Sigmoid colon (tissue), 7 donors: ENCODE measurements around the gene EPHB1. TPM values are rescaled to one million over a fixed set of nuclear protein-coding genes. Genes with fewer than 3 reads are reported as not detected.
"Not testable (repeated sequence)": the region's sequence is repeated elsewhere in the genome, so short reads cannot be mapped to it uniquely, and the experiment has no call there.

Source experiments
- DNase-seq: peaks from one replicate; pipeline ENCODE4 v3.0.0-alpha.2; 2019
- H3K27ac ChIP-seq, 4 donors: fragments of 200-600 bp; sonication (generic); one replicate each; pipeline ENCODE4 v1.5.1; 2016 to 2019; ENCODE audit warnings: mild to moderate bottlenecking in 1 of 4
- H3K27me3 ChIP-seq, 3 donors: fragments of 200-600 bp; sonication (generic); one replicate each; pipeline ENCODE4 v1.5.1; 2019; ENCODE audit warnings: mild to moderate bottlenecking in 1 of 3
- H3K36me3 ChIP-seq, 4 donors: fragments of 200-600 bp; sonication (generic); one replicate each; pipeline ENCODE4 v1.5.1; 2016 to 2019
- H3K4me1 ChIP-seq, 4 donors: fragments of 200-600 bp; sonication (generic); one replicate each; pipeline ENCODE4 v1.5.1; 2017 to 2019
- H3K4me3 ChIP-seq, 4 donors: fragments of 200-600 bp; sonication (generic); one replicate each; pipeline ENCODE4 v1.5.1; 2017 to 2019; ENCODE audit warnings: mild to moderate bottlenecking in 2 of 4, moderate library complexity in 1 of 4
- H3K9me3 ChIP-seq, 4 donors: fragments of 200-600 bp in 3 of 4; sonication (generic) in 3 of 4; one replicate each; pipeline versions ENCODE4 v1.5.1 to v1.6.1; 2013 to 2019
- EP300 ChIP-seq, 4 donors: sonication (generic); formaldehyde crosslinking; IDR thresholded peaks; one replicate each; pipeline ENCODE4 v1.6.1; 2017; ENCODE audit warnings: antibody characterized with exemption in 4 of 4
- POLR2A ChIP-seq, 2 donors: fragments of 450-650 bp; IDR thresholded peaks; one replicate each; pipeline ENCODE4 v1.6.1; 2016; ENCODE audit warnings: antibody characterized with exemption in 2 of 2, mild to moderate bottlenecking in 2 of 2, moderate library complexity in 2 of 2
- POLR2AphosphoS5 ChIP-seq, 4 donors: sonication (generic); formaldehyde crosslinking; IDR thresholded peaks; one replicate each; pipeline ENCODE4 v1.6.1; 2017; ENCODE audit warnings: antibody characterized with exemption in 4 of 4
- WGBS, 2 donors: extraction: QIAGEN DNeasy Blood & Tissue Kit; methylation state at CpG; one replicate each; pipeline ENCODE4 v1.1.7; 2013; 5-methylcytosine and 5-hydroxymethylcytosine counted together
- intact Hi-C: fragments of 100-400 bp; cut with DNase I; formaldehyde crosslinking; loops from one replicate; pipeline ENCODE4 v1.15.1; 2023
- polyA plus RNA-seq, 3 donors: library from polyadenylated mRNA; stranded (reverse); fragments of 200-250 nt; gene quantifications; one replicate each; pipeline ENCODE4 v1.2.3, GENCODE V29; 2013
- total RNA-seq, 4 donors: library from RNA; depleted of rRNA; stranded (reverse); fragments of >200 nt; gene quantifications; one replicate each; pipeline ENCODE4 v1.1.0, GENCODE V29; 2016
- TF ChIP-seq, protein P1 (sequence below), 4 experiments: fragments of 450-650 bp in 3 of 4; fragments of 200-600 bp in 1 of 4; IDR thresholded peaks; one replicate each; pipeline ENCODE4 v1.5.1; 2016 to 2019; ENCODE audit warnings: antibody characterized with exemption in 4 of 4, mild to moderate bottlenecking in 3 of 4, moderate library complexity in 2 of 4
- donor health status: healthy with polysubstance abuse.
- donor health status: Bipolar disorder and iron deficiency.
- donor health status: healthy.

Gene EPHB1
- total and polyA plus RNA-seq, 7 donors = 0.29 to 17.3 (median 3.6) TPM; not detected in 2

DNA sequence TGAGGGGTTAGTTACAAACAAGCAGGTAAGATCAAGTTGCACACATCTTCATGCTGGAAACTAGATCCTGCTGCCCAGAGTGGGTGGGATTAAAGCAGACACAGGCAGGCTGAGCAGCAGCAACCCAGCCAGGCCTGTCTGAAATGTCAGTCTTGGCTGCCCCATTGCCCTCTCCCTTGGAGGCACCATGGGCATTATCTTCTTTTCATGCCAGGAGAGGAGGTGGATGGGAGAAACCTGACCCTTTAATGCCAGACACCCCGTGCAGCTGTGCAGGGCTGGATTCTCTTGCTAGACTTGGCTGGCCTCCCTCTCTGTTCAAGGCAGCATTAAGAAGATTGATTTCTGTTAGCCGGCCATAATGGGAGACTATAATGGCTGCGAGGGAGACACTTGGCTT lies 23.0 kb upstream of the EPHB1 start:
- WGBS, 2 donors = 87% methylated on average over 3 of the region's 3 CpGs
- TF ChIP-seq EP300 (IDR thresholded peaks at IDR 0.05) (no peak), POLR2AphosphoS5 (IDR thresholded peaks at IDR 0.05) (no peak), POLR2A (IDR thresholded peaks at IDR 0.05) (no peak)
- TF ChIP-seq, protein P1, sequence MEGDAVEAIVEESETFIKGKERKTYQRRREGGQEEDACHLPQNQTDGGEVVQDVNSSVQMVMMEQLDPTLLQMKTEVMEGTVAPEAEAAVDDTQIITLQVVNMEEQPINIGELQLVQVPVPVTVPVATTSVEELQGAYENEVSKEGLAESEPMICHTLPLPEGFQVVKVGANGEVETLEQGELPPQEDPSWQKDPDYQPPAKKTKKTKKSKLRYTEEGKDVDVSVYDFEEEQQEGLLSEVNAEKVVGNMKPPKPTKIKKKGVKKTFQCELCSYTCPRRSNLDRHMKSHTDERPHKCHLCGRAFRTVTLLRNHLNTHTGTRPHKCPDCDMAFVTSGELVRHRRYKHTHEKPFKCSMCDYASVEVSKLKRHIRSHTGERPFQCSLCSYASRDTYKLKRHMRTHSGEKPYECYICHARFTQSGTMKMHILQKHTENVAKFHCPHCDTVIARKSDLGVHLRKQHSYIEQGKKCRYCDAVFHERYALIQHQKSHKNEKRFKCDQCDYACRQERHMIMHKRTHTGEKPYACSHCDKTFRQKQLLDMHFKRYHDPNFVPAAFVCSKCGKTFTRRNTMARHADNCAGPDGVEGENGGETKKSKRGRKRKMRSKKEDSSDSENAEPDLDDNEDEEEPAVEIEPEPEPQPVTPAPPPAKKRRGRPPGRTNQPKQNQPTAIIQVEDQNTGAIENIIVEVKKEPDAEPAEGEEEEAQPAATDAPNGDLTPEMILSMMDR (IDR thresholded peaks at IDR 0.05) = no peak
- H3K4me3 ChIP-seq = no peak overlapping the region
- no peaks in the 10 kb centered on the region for H3K9me3 ChIP-seq
- H3K4me1 ChIP-seq = no peaks in the 10 kb centered on the region
- intact Hi-C loops = no loop called here
- no peaks in the 10 kb centered on the region for H3K27me3 ChIP-seq
- H3K36me3 ChIP-seq = no peaks in the 10 kb centered on the region
- H3K27ac ChIP-seq = no peak overlapping the region
- DNase-seq = no peak

DNA sequence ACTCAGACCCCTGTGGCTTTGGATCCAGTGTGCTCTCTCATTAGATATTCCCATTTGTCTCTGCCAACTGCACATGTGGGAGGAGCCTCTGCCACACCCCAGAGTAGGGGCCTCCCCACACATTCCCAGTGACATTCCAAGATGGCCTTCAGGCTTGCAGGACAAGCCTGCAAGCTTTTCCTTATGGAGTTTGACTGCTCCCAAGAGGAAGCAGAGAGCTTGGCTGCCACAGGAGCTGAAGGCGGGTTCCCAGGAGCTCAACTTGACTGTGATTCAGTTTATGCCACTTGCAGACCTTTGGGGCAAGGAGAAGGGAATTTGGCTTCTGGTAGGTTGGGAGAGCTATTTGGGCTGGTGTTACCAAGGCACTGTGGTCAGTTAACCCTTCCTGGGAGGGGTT lies 22.5 kb upstream of the EPHB1 start:
- WGBS, 2 donors = 87 to 93% methylated on average over 1 of the region's 1 CpG
- Histone ChIP-seq H3K27me3 (no peaks in the 10 kb centered on the region), H3K4me1 (no peaks in the 10 kb centered on the region), H3K36me3 (no peaks in the 10 kb centered on the region), H3K4me3 (no peak overlapping the region), H3K9me3 (no peaks in the 10 kb centered on the region), H3K27ac (no peak overlapping the region)
- intact Hi-C loops = no loop called here
- DNase-seq = no peak
- no peak for TF ChIP-seq EP300 (IDR thresholded peaks at IDR 0.05)
- no peak for TF ChIP-seq POLR2A (IDR thresholded peaks at IDR 0.05)
- TF ChIP-seq, protein P1 (IDR thresholded peaks at IDR 0.05) = no peak
- TF ChIP-seq POLR2AphosphoS5 (IDR thresholded peaks at IDR 0.05) = no peak

DNA sequence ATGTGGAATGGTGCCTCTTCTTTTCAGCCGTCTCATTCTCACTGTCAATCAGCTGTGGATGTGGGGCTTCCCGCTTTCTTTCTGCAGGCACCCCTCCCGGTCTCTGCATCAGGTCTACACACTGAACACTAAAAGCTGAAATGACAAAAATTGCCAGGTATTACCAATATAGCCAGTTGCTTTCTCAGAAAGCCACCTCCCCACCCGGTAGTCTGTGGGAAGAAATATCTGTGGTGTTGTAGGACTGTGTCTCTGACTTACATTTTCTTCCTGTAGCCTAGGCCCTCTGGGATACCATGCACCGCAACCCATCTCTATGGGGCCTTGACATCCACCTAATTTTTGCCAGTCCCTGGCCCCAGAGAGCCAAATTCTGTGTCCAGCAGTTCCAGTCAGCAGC lies 19.2 kb upstream of the EPHB1 start:
- no peaks in the 10 kb centered on the region for H3K4me1 ChIP-seq
- H3K27ac ChIP-seq = no peak overlapping the region
- intact Hi-C loops = no loop called here
- 90 to 92% methylated on average over 5 of the region's 5 CpGs for WGBS, 2 donors
- H3K36me3 ChIP-seq = no peaks in the 10 kb centered on the region
- no peaks in the 10 kb centered on the region for H3K27me3 ChIP-seq
- H3K9me3 ChIP-seq = no peaks in the 10 kb centered on the region
- TF ChIP-seq POLR2A (IDR thresholded peaks at IDR 0.05) (no peak), EP300 (IDR thresholded peaks at IDR 0.05) (no peak), POLR2AphosphoS5 (IDR thresholded peaks at IDR 0.05) (no peak)
- TF ChIP-seq, protein P1 (IDR thresholded peaks at IDR 0.05) = no peak
- DNase-seq = no peak
- H3K4me3 ChIP-seq = no peak overlapping the region

DNA sequence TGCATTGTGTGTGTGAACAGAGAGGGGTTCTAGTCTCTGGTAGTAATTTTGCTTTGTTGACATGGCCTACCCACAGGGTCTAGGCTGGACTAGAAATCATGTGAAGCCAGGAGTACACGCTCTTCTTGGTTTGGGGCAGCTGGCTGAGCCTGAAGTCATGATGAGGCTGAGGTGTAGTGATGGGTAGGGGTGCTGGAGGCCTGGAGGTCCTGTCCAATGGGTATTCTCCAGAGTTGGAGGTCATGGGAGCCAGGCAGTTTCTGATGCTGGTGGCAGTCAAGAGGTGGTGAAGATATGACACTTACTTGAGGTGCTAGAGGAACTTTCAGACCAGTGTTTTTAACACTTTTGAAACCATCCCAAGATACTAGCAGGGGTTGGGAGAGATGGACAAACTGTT lies 18.5 kb upstream of the EPHB1 start:
- intact Hi-C loops = no loop called here
- no peak for DNase-seq
- Histone ChIP-seq H3K4me3 (no peak overlapping the region), H3K27me3 (no peaks in the 10 kb centered on the region), H3K9me3 (no peaks in the 10 kb centered on the region), H3K27ac (no peak overlapping the region), H3K36me3 (no peaks in the 10 kb centered on the region), H3K4me1 (no peaks in the 10 kb centered on the region)
- whole genome bisulfite sequencing, 2 donors = 94 to 96% methylated on average over 1 of the region's 1 CpG
- TF ChIP-seq EP300 (IDR thresholded peaks at IDR 0.05) = no peak

DNA sequence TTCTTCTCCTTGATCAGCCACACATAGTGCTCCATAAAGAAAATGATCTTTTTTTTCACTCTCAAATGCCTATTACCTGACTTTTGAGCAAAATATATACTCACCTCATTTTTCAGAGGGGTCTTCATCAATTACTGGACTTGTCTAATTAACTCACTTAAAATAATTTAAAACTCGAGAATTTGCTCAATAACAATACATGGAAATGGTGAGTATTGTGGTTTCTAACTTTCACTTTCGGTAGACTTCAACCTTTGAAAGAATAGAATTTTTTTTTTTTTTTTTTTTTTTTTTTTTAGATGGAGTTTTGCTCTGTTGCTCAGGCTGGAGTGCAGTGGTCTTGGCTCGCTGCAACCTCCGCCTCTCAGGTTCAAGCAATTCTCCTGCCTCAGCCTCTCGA lies 17.7 kb upstream of the EPHB1 start:
- Histone ChIP-seq H3K9me3 (no peaks in the 10 kb centered on the region), H3K4me3 (no peak overlapping the region), H3K4me1 (no peaks in the 10 kb centered on the region), H3K36me3 (no peaks in the 10 kb centered on the region), H3K27ac (no peak overlapping the region), H3K27me3 (no peaks in the 10 kb centered on the region)
- WGBS, 2 donors = 76 to 77% methylated on average over 5 of the region's 5 CpGs
- DNase-seq = no peak
- intact Hi-C loops = no loop called here
- TF ChIP-seq, protein P1 (IDR thresholded peaks at IDR 0.05) = no peak
- TF ChIP-seq POLR2A (IDR thresholded peaks at IDR 0.05) (no peak), POLR2AphosphoS5 (IDR thresholded peaks at IDR 0.05) (no peak), EP300 (IDR thresholded peaks at IDR 0.05) (no peak)

DNA sequence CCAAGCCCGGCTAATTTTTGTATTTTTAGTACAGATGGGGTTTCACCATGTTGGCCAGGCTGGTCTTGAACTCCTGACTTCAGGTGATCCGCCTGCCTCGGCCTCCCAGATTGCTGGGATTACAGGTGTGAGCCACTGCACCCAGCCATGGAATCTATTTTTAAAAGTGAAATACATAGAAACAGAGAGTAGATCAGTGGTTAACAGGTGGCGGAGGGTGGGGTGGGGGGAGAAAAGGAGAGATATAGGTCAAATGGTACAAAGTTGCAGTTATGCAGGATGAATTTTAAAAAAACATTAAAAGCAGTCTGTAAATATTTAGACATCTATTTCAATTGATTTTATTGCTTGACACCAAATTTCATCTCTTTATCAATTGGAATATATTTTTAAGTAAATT lies 6.8 kb upstream of the EPHB1 start:
- intact Hi-C loops, H3K9me3 ChIP-seq, H3K4me1 ChIP-seq, H3K27ac ChIP-seq, H3K27me3 ChIP-seq, H3K36me3 ChIP-seq, DNase-seq, H3K4me3 ChIP-seq: not testable (repeated sequence)
- 85 to 92% methylated on average over 4 of the region's 4 CpGs for WGBS, 2 donors
